ENCODE measurements around the gene PSMB2.

DNA sequence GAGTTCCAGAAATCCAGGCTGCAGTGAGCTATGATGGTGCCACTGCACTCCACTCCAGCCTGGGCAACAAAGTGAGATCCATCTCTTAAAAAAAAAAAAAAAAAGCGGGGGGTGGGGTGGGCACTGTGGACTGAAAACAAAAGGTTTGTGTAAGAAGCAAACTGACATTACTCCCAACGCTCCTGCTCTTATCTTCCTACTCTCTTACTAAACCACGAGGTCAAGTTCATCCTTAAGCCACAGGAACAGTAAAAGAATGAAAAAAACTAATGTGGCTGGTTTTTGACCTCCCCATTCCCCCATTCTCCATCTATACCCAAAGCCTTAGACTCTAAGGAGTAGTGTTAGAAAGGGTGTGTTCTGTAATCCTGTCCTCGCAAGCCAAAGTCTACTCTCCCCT lies 37.4 kb downstream of the PSMB2 start:
- TF ChIP-seq, protein P1, sequence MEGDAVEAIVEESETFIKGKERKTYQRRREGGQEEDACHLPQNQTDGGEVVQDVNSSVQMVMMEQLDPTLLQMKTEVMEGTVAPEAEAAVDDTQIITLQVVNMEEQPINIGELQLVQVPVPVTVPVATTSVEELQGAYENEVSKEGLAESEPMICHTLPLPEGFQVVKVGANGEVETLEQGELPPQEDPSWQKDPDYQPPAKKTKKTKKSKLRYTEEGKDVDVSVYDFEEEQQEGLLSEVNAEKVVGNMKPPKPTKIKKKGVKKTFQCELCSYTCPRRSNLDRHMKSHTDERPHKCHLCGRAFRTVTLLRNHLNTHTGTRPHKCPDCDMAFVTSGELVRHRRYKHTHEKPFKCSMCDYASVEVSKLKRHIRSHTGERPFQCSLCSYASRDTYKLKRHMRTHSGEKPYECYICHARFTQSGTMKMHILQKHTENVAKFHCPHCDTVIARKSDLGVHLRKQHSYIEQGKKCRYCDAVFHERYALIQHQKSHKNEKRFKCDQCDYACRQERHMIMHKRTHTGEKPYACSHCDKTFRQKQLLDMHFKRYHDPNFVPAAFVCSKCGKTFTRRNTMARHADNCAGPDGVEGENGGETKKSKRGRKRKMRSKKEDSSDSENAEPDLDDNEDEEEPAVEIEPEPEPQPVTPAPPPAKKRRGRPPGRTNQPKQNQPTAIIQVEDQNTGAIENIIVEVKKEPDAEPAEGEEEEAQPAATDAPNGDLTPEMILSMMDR (IDR thresholded peaks at IDR 0.05), result no peak
- TF ChIP-seq POLR2A (IDR thresholded peaks at IDR 0.05), result no peak
- TF ChIP-seq POLR2AphosphoS5 (IDR thresholded peaks at IDR 0.05), result no peak
